ENCODE measurements around the gene KLF12. TPM values are rescaled to one million over a fixed set of nuclear protein-coding genes. Genes with fewer than 3 reads are reported as not detected.

Gene KLF12
- total RNA-seq, 2 experiments from 2014 or later = 19.4 to 19.9 TPM

- Mint-ChIP-seq H3K36me3 (ENCODE audit: low read depth) (peaks cover 4% of the 10 kb centered on the region), H3K9me3 (no peaks in the 10 kb centered on the region), H3K4me1 (ENCODE audit: low read depth) (peaks cover 33% of the 10 kb centered on the region), H3K27ac (peak overlapping the region; percentile 96), H3K27me3 (ENCODE audit: low read depth) (no peaks in the 10 kb centered on the region), H3K4me3 (peak overlapping the region; percentile 91)
- DNase-seq = peak; percentile 87
- intact Hi-C loops (cut with micrococcal nuclease) = loop anchor here (1.0 to 10.0 kb wide), 13 partner anchors 71 to 1406 kb away; partner anchors contain the start of genes BORA, COMMD6, KLF5 and MZT1
- CTCF ChIA-PET = interaction anchor here (0.6 to 4.0 kb wide), 3 partner anchors 71 to 154 kb away, joined by 3 to 22 read pairs (median 5); no protein-coding TSS in a partner anchor
Observed at GRCh38 chr13:74133657-74134201, 475 bp downstream of the KLF12 start.

DNA sequence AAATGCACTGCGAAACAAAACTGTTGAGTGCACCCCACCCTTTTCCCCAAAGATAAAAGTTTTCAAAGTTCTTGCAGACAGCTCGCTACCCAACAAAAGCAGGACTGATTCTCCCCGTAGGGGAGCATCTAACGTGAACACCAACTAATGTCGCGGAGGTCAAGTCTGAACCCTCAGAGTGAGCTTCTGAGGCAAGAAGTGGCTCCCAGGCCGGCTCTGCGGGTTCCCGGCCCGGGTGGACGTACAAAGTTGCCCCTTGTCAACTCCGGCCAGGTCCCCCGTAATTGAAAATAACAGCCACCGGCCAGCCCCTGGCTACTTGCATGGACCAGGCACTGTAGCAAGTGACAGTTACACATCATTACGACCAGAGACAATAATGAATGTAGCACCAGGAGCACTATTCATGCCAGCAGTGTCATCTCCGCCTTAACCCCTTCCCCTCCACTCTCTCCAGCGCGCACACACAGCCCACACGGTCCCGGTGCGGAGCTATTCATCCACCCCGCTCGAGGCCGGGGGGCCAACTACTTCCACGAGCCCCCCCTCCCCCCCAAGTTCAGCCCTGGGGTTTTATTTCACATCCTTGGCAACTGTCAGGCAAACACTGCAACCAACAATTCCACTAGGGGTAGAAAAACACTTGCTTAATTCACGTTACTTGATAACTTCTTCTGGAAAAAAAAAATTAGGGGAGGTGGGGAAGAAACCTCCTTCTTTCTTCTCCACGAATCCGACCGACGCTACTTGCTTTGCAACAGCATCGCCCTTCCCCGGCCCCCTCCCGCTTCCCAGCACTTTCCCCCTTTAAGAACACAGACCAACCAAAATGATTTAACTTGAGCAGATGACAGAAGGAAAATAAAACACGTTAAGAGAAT is 1.2 kb downstream of the KLF12 start:
- CTCF ChIA-PET = interaction anchor here (0.6 to 4.0 kb wide), 6 partner anchors 46 to 366 kb away, joined by 3 to 22 read pairs (median 4); no protein-coding TSS in a partner anchor

DNA sequence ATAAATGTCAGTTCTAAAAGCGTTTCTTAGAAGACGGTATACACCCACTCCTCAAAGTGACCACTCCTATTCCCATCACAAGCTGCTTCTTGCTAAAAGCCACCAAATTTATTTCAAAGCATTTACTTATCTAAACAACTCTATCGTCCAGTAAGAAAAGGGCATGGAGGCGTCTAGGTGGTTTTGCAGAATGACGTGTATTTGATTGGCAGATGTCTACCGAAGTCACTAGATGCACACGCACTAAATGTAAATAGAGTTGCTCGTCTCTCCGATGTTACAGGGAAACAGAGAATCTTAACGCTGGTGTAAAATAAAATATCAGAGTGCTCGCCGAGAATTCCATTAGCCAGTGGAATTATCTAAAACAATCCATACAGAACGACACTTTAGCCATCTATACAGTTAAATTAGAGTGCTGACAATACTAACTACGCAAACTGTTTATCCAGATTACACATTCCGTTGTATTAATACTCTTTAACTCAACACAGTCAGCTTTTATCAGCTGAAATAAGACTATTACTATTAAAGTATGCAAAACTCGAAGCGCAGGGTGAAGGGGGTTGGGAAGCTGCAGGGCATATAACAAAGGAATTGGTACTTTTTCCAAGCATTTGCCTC is 1.9 kb downstream of the KLF12 start:
- Mint-ChIP-seq H3K4me3 (peak overlapping the region; percentile 91), H3K27me3 (ENCODE audit: low read depth) (no peaks in the 10 kb centered on the region), H3K9me3 (no peaks in the 10 kb centered on the region), H3K4me1 (ENCODE audit: low read depth) (peaks cover 42% of the 10 kb centered on the region), H3K27ac (peak overlapping the region; percentile 96), H3K36me3 (ENCODE audit: low read depth) (peaks cover 4% of the 10 kb centered on the region)
- intact Hi-C loops (cut with micrococcal nuclease) = loop anchor here (1.0 to 10.0 kb wide), 8 partner anchors 17 to 1405 kb away; partner anchors contain the start of genes BORA, COMMD6, KLF5 and MZT1
- CTCF ChIA-PET = interaction anchor here (0.6 to 4.0 kb wide), 9 partner anchors 46 to 379 kb away, joined by 3 to 22 read pairs (median 3); no protein-coding TSS in a partner anchor
- peak; percentile 56 for DNase-seq

More for the DNA sequence above, 1.2 kb downstream of the KLF12 start:
- Mint-ChIP-seq H3K36me3 (ENCODE audit: low read depth) (peaks cover 4% of the 10 kb centered on the region), H3K4me3 (peak overlapping the region; percentile 91), H3K27me3 (ENCODE audit: low read depth) (no peaks in the 10 kb centered on the region), H3K4me1 (ENCODE audit: low read depth) (peaks cover 38% of the 10 kb centered on the region), H3K27ac (peak overlapping the region; percentile 96), H3K9me3 (no peaks in the 10 kb centered on the region)
- DNase-seq = peak; percentile 62
- intact Hi-C loops (cut with micrococcal nuclease) = loop anchor here (1.0 to 10.0 kb wide), 10 partner anchors 18 to 1406 kb away; partner anchors contain the start of genes BORA, COMMD6, KLF5 and MZT1

GRCh38 chr13:74131227-74131626 is 3.0 kb downstream of the KLF12 start:
- intact Hi-C loops (cut with micrococcal nuclease) = loop anchor here (5.0 to 10.0 kb wide), 5 partner anchors 444 to 1404 kb away; partner anchors contain the start of genes BORA, COMMD6, KLF5 and MZT1
- Mint-ChIP-seq H3K36me3 (ENCODE audit: low read depth) (peaks cover 4% of the 10 kb centered on the region), H3K27ac (no peak overlapping the region), H3K4me1 (ENCODE audit: low read depth) (peaks cover 52% of the 10 kb centered on the region), H3K9me3 (no peaks in the 10 kb centered on the region), H3K27me3 (ENCODE audit: low read depth) (no peaks in the 10 kb centered on the region), H3K4me3 (no peak overlapping the region)
- no peak for DNase-seq
- CTCF ChIA-PET = interaction anchor here (1.1 to 4.0 kb wide), 4 partner anchors 156 to 284 kb away, joined by 3 to 22 read pairs (median 4); no protein-coding TSS in a partner anchor

GRCh38 chr13:74129500-74130191 is 4.6 kb downstream of the KLF12 start:
- peak overlapping the region; percentile 38 for H3K4me3 Mint-ChIP-seq
- no peaks in the 10 kb centered on the region for H3K9me3 Mint-ChIP-seq
- peaks cover 4% of the 10 kb centered on the region for H3K36me3 Mint-ChIP-seq (ENCODE audit: low read depth)
- intact Hi-C loops (cut with micrococcal nuclease) = loop anchor here (5.0 to 10.0 kb wide), 5 partner anchors 445 to 1405 kb away; partner anchors contain the start of genes BORA, COMMD6, KLF5 and MZT1
- CTCF ChIA-PET = interaction anchor here (0.6 to 0.9 kb wide), 2 partner anchors 130 to 302 kb away, joined by 3 to 4 read pairs; no protein-coding TSS in a partner anchor
- no peaks in the 10 kb centered on the region for H3K27me3 Mint-ChIP-seq (ENCODE audit: low read depth)
- DNase-seq = peak; percentile 28
- H3K27ac Mint-ChIP-seq = peak overlapping the region; percentile 79
- peaks cover 58% of the 10 kb centered on the region for H3K4me1 Mint-ChIP-seq (ENCODE audit: low read depth)

- Mint-ChIP-seq H3K4me3 (peak overlapping the region; percentile 32), H3K27ac (peak overlapping the region; percentile 61), H3K9me3 (no peaks in the 10 kb centered on the region), H3K27me3 (ENCODE audit: low read depth) (no peaks in the 10 kb centered on the region), H3K4me1 (ENCODE audit: low read depth) (peaks cover 69% of the 10 kb centered on the region), H3K36me3 (ENCODE audit: low read depth) (peaks cover 3% of the 10 kb centered on the region)
- CTCF ChIA-PET = no interaction called here
- DNase-seq = no peak
- intact Hi-C loops (cut with micrococcal nuclease) = no loop called here
Observed at GRCh38 chr13:74128156-74128767, 5.9 kb downstream of the KLF12 start.

GRCh38 chr13:74118328-74118727 is 15.9 kb downstream of the KLF12 start:
- Mint-ChIP-seq H3K27ac (no peak overlapping the region), H3K4me1 (ENCODE audit: low read depth) (peaks cover 67% of the 10 kb centered on the region), H3K9me3 (peaks cover 20% of the 10 kb centered on the region), H3K4me3 (no peak overlapping the region), H3K27me3 (ENCODE audit: low read depth) (no peaks in the 10 kb centered on the region), H3K36me3 (ENCODE audit: low read depth) (peaks cover 32% of the 10 kb centered on the region)
- CTCF ChIA-PET = no interaction called here
- no peak for DNase-seq
- intact Hi-C loops (cut with micrococcal nuclease) = no loop called here

- Mint-ChIP-seq H3K4me3 (no peak overlapping the region), H3K36me3 (ENCODE audit: low read depth) (peaks cover 34% of the 10 kb centered on the region), H3K27me3 (ENCODE audit: low read depth) (no peaks in the 10 kb centered on the region), H3K27ac (no peak overlapping the region), H3K9me3 (peaks cover 20% of the 10 kb centered on the region), H3K4me1 (ENCODE audit: low read depth) (peaks cover 69% of the 10 kb centered on the region)
- CTCF ChIA-PET = no interaction called here
- no peak for DNase-seq
- intact Hi-C loops (cut with micrococcal nuclease) = no loop called here
Observed at GRCh38 chr13:74117207-74117705, 16.9 kb downstream of the KLF12 start.

DNA sequence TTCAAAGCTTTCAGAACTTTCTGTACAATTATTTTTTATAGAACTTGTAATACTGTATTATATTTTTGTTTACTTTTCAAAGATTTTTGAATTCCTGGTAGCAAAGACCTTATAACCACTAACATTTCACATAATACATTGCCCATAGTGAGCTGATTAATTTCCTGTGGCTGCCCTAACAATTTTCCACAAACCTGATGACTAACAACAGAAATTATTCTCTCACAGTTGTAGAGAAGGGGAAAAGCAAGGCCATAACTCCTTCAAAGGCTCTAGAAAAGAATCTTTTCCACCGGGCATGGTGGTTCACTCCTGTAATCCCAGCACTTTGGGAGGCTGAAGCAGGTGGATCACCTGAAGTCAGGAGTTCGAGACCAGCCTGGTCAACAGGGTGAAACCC is 19.1 kb downstream of the KLF12 start:
- peaks cover 75% of the 10 kb centered on the region for H3K4me1 Mint-ChIP-seq (ENCODE audit: low read depth)
- H3K4me3 Mint-ChIP-seq = no peak overlapping the region
- CTCF ChIA-PET = no interaction called here
- peaks cover 20% of the 10 kb centered on the region for H3K9me3 Mint-ChIP-seq
- intact Hi-C loops (cut with micrococcal nuclease) = loop anchor here (1.0 to 2.0 kb wide), 2 partner anchors 17 to 280 kb away; no protein-coding TSS in a partner anchor
- DNase-seq = no peak
- peak overlapping the region; percentile 41 for H3K27ac Mint-ChIP-seq
- no peaks in the 10 kb centered on the region for H3K27me3 Mint-ChIP-seq (ENCODE audit: low read depth)
- H3K36me3 Mint-ChIP-seq (ENCODE audit: low read depth) = peaks cover 30% of the 10 kb centered on the region

DNA sequence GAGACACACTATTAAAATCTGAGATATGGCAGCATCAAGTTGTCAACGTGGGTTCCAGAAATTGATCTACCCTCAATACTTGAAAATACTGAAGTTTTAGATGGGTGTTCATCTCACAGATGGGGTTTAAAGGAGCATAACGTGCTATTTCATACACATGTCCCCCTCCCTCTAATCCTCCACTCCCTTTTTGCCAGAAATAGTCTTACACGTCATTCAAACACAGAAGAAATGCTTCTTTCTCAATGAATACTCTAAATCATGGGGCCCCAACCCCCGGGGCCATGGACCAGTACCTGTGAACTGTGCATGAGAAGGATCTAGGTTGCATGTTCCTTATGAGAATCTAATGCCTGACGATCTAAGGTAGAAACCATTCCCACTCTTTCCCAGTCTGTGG is 19.6 kb downstream of the KLF12 start:
- CTCF ChIA-PET = interaction anchor here (0.7 kb wide), 1 partner anchor 152 kb away, joined by 3 read pairs; no protein-coding TSS in a partner anchor
- Mint-ChIP-seq H3K9me3 (peaks cover 17% of the 10 kb centered on the region), H3K36me3 (ENCODE audit: low read depth) (peaks cover 27% of the 10 kb centered on the region), H3K27me3 (ENCODE audit: low read depth) (no peaks in the 10 kb centered on the region), H3K4me3 (no peak overlapping the region), H3K4me1 (ENCODE audit: low read depth) (peaks cover 80% of the 10 kb centered on the region), H3K27ac (no peak overlapping the region)
- intact Hi-C loops (cut with micrococcal nuclease) = loop anchor here (1.0 to 2.0 kb wide), 3 partner anchors 10 to 280 kb away; no protein-coding TSS in a partner anchor
- DNase-seq = no peak

DNA sequence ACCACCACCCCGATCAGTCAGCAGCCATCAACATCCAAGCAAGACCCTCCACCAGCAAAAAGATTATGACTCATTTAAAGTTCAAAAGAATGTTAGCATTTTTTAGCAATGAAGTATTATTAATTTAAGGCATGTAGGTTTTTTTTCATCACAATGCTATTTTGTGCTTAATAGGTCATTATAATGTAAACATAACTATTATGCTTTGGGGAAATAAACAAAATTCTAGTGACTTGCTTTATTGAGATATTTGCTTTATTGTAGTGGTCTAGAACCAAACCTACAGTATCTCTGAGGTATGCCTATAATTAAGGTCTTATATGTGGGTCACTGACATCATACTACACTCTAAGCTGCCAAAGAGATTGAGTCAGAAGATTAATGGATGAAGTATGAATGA is 20.0 kb downstream of the KLF12 start:
- Mint-ChIP-seq H3K36me3 (ENCODE audit: low read depth) (peaks cover 22% of the 10 kb centered on the region), H3K9me3 (peaks cover 13% of the 10 kb centered on the region), H3K4me1 (ENCODE audit: low read depth) (peaks cover 78% of the 10 kb centered on the region), H3K27me3 (ENCODE audit: low read depth) (no peaks in the 10 kb centered on the region), H3K4me3 (no peak overlapping the region), H3K27ac (no peak overlapping the region)
- DNase-seq = no peak
- CTCF ChIA-PET = interaction anchor here (0.7 kb wide), 1 partner anchor 153 kb away, joined by 3 read pairs; no protein-coding TSS in a partner anchor
- intact Hi-C loops (cut with micrococcal nuclease) = loop anchor here (1.0 to 2.0 kb wide), 2 partner anchors 10 to 279 kb away; no protein-coding TSS in a partner anchor

All from activated naive CD4-positive, alpha-beta T cell treated with anti-CD3 and anti-CD28 coated beads for 36 hours (primary cell).